ENCODE results near the gene CT47C1.

CT47C1 gene

DNA sequence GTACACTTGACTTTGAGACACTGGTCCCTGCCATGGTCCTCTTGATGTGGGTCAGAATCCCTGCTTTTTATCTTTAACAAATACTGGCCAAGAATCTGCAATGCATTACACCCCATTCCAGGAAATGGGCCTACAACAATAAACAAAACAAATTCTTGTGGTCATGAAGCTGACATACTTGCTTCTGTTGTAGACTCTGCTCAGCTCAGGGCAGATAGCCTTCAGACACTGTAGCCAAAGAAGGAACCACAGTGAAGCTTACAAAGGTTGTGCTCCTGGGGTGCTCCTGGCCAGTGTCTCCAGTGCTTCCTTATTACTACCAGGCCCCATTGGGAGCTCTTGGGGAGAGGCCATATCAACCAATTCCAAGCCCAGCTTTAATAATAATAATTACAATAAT lies 33.0 kb downstream of the CT47C1 start:
- TF ChIP-seq ZNF555 (tag by site-specific recombination; conservative IDR thresholded peaks at IDR 0.05): no peak
- no peak for TF ChIP-seq ZNF335 (tag by site-specific recombination; conservative IDR thresholded peaks at IDR 0.05)
- no peak for TF ChIP-seq ELK4 (IDR thresholded peaks at IDR 0.05; ENCODE audit: borderline replicate concordance, low read depth, low read length)
- no peak for TF ChIP-seq ZBTB49 (tag by site-specific recombination; IDR thresholded peaks at IDR 0.05; ENCODE audit: low read depth)
- TF ChIP-seq HIC1 (tag by site-specific recombination; IDR thresholded peaks at IDR 0.05): no peak
- no peak for TF ChIP-seq ZNF292 (tag by site-specific recombination; IDR thresholded peaks at IDR 0.05; ENCODE audit: borderline replicate concordance, low read depth)
- TF ChIP-seq ZNF23 (tag by site-specific recombination; IDR thresholded peaks at IDR 0.05; ENCODE audit: borderline replicate concordance): no peak
- TF ChIP-seq ZNF184 (tag by site-specific recombination; IDR thresholded peaks at IDR 0.05): no peak
- no peak for TF ChIP-seq TCF7L2 (IDR thresholded peaks at IDR 0.05; ENCODE audit: borderline replicate concordance, low read depth, low read length)
- no peak for TF ChIP-seq OSR2 (tag by site-specific recombination; IDR thresholded peaks at IDR 0.05)
- TF ChIP-seq, protein P1, sequence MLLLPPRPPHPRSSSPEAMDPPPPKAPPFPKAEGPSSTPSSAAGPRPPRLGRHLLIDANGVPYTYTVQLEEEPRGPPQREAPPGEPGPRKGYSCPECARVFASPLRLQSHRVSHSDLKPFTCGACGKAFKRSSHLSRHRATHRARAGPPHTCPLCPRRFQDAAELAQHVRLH (tag by site-specific recombination; IDR thresholded peaks at IDR 0.05): no peak
- no peak for TF ChIP-seq INSM2 (tag by site-specific recombination; IDR thresholded peaks at IDR 0.05)
- TF ChIP-seq FEZF1 (tag by site-specific recombination; IDR thresholded peaks at IDR 0.05): no peak
- no peak for TF ChIP-seq ZNF248 (tag by site-specific recombination; IDR thresholded peaks at IDR 0.05)
- no peak for TF ChIP-seq ZNF785 (tag by site-specific recombination; IDR thresholded peaks at IDR 0.05)
- TF ChIP-seq SALL2 (tag by site-specific recombination; IDR thresholded peaks at IDR 0.05; ENCODE audit: borderline replicate concordance): no peak
- TF ChIP-seq ZBTB1 (tag by site-specific recombination; IDR thresholded peaks at IDR 0.05): no peak
- TF ChIP-seq ZNF560 (tag by site-specific recombination; IDR thresholded peaks at IDR 0.05; ENCODE audit: borderline replicate concordance): no peak
- no peak for TF ChIP-seq ZNF747 (tag by site-specific recombination; IDR thresholded peaks at IDR 0.05)
- CTCF ChIA-PET: interaction anchor here (0.7 kb wide), 1 partner anchor 111 kb away, joined by 3 read pairs; no protein-coding TSS in a partner anchor
- POLR2A ChIA-PET: no interaction called here

More for the DNA sequence above, 33.0 kb downstream of the CT47C1 start:
- Histone ChIP-seq H3K9me3 (ENCODE audit: control insufficient read depth, insufficient read depth, low read depth, low read length) (no peaks in the 10 kb centered on the region), H3K36me3 (ENCODE audit: control insufficient read depth in 2 of 2, insufficient read depth in 1 of 2, low read length in 2 of 2) (no peaks in the 10 kb centered on the region), H3K4me1 (ENCODE audit: control insufficient read depth, insufficient read depth, low read length) (no peaks in the 10 kb centered on the region), H3K4me3 (ENCODE audit: low read depth, low read length) (no peak overlapping the region), H3K27ac (ENCODE audit: extremely low read depth, low read depth, low read length) (no peak overlapping the region)
